Hepatocyte (in vitro differentiated cells): ENCODE data around the gene FOSL2.

Experiments
- EZH2 ChIP-seq: fragments of 200-600 bp; sonication (generic); IDR thresholded peaks from 2 replicates; pipeline ENCODE4 v1.6.1; 2016; ENCODE audit warnings: antibody characterized with exemption, mild to moderate bottlenecking, borderline replicate concordance
- TF ChIP-seq, protein P1 (sequence below): fragments of 200-600 bp; sonication (generic); IDR thresholded peaks from 2 replicates; pipeline ENCODE4 v1.5.1; 2016; ENCODE audit warnings: antibody characterized with exemption, mild to moderate bottlenecking; ENCODE audit not compliant: poor library complexity

DNA sequence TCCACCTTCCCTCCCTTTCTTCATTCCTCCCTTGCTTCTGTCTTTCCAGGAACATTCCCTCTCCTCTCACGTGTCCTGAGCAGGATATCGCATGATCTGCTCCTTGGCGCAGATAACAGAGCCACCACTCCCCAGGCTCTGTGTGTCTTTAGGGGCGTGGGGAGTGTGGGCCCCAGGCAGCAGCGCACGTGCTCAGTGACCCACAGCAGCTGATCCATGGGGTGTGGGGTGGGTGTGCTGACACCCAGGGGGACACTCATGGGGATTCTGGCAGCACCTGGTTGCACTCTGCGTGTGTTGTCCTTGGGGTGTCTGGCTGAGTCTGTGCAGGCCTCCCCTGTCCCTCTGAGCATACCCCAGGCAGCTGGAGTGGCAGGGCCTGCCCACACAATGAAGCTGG lies 9.9 kb upstream of the FOSL2 start:
- TF ChIP-seq, protein P1, sequence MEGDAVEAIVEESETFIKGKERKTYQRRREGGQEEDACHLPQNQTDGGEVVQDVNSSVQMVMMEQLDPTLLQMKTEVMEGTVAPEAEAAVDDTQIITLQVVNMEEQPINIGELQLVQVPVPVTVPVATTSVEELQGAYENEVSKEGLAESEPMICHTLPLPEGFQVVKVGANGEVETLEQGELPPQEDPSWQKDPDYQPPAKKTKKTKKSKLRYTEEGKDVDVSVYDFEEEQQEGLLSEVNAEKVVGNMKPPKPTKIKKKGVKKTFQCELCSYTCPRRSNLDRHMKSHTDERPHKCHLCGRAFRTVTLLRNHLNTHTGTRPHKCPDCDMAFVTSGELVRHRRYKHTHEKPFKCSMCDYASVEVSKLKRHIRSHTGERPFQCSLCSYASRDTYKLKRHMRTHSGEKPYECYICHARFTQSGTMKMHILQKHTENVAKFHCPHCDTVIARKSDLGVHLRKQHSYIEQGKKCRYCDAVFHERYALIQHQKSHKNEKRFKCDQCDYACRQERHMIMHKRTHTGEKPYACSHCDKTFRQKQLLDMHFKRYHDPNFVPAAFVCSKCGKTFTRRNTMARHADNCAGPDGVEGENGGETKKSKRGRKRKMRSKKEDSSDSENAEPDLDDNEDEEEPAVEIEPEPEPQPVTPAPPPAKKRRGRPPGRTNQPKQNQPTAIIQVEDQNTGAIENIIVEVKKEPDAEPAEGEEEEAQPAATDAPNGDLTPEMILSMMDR = no peak
- no peak for TF ChIP-seq EZH2
